Common myeloid progenitor, CD34-positive (primary cell): ENCODE results near the gene ETFB.

Experiments
- CTCF ChIA-PET: fragments of 350-600 bp; sonication (Branson Sonifier 250); formaldehyde crosslinking; loops from one replicate; lab custom pipeline; 2021; ENCODE audit warnings: antibody characterized with exemption; lab: Charles Lee
- POLR2A ChIA-PET: fragments of 350-600 bp; sonication (Branson Sonifier 250); formaldehyde crosslinking; loops from one replicate; lab custom pipeline; 2021; ENCODE audit warnings: antibody characterized with exemption; lab: Charles Lee
- DNase-seq, 3 donors: peaks; one replicate each; pipeline versions ENCODE4 v3.0.0 to v3.0.0-alpha.2; 2013
- H3K27ac ChIP-seq, 2 experiments: 1 replicate in 1 of 2; 2 replicates in 1 of 2; pipeline ENCODE4 v1.7.0; 2013; ENCODE audit warnings: inconsistent platforms in 2 of 2, low read length in 2 of 2, mild to moderate bottlenecking in 2 of 2, low read depth in 1 of 2, moderate library complexity in 1 of 2; ENCODE audit not compliant: severe bottlenecking in 2 of 2, insufficient read depth in 1 of 2, poor library complexity in 1 of 2
- H3K27me3 ChIP-seq, 5 experiments: replicated peaks in 2 of 5; 1 replicate in 3 of 5; 2 replicates in 2 of 5; pipeline versions ENCODE4 v1.6.1 to v1.7.0; 2013; ENCODE audit warnings: low read length in 4 of 5, mild to moderate bottlenecking in 2 of 5, moderate library complexity in 2 of 5, inconsistent platforms in 1 of 5; ENCODE audit not compliant: insufficient read depth in 5 of 5, control insufficient read depth in 4 of 5
- H3K36me3 ChIP-seq, 4 experiments: 1 replicate in 2 of 4; 2 replicates in 2 of 4; pipeline versions ENCODE4 v1.6.1 to v1.7.0; 2013; ENCODE audit warnings: low read length in 3 of 4, control low read depth in 1 of 4, mild to moderate bottlenecking in 1 of 4; ENCODE audit not compliant: control insufficient read depth in 4 of 4, insufficient read depth in 4 of 4
- H3K4me1 ChIP-seq, 4 experiments: 1 replicate in 3 of 4; 2 replicates in 1 of 4; pipeline versions ENCODE4 v1.6.1 to v1.7.1; 2013; ENCODE audit warnings: low read length in 3 of 4, mild to moderate bottlenecking in 3 of 4, control low read depth in 1 of 4, inconsistent platforms in 1 of 4, moderate library complexity in 1 of 4; ENCODE audit not compliant: control insufficient read depth in 4 of 4, insufficient read depth in 4 of 4; ENCODE audit errors: control extremely low read depth in 1 of 4
- H3K4me3 ChIP-seq, 7 experiments: 1 replicate in 4 of 7; 2 replicates in 3 of 7; pipeline versions ENCODE4 v1.5.1 to v1.7.0; 2013; ENCODE audit warnings: mild to moderate bottlenecking in 7 of 7, low read length in 6 of 7, moderate library complexity in 6 of 7, inconsistent platforms in 2 of 7, low read depth in 2 of 7, control low read depth in 1 of 7; ENCODE audit not compliant: insufficient read depth in 4 of 7, control insufficient read depth in 1 of 7; ENCODE audit errors: extremely low read depth in 1 of 7
- H3K9me3 ChIP-seq, 5 experiments: 1 replicate in 4 of 5; 2 replicates in 1 of 5; pipeline versions ENCODE4 v1.6.1 to v1.7.1; 2013; ENCODE audit warnings: low read length in 4 of 5, mild to moderate bottlenecking in 2 of 5, inconsistent platforms in 1 of 5, low read depth in 1 of 5, moderate library complexity in 1 of 5; ENCODE audit not compliant: control insufficient read depth in 4 of 5, insufficient read depth in 2 of 5; ENCODE audit errors: control extremely low read depth in 1 of 5
- WGBS: methylation state at CpG from one replicate; pipeline ENCODE4 v1.1.5; 2013; ENCODE audit not compliant: insufficient coverage; 5-methylcytosine and 5-hydroxymethylcytosine counted together

Gene ETFB

GRCh38 chr19:51377422-51377821, 11.2 kb upstream of the ETFB start:
- POLR2A ChIA-PET: no interaction called here
- CTCF ChIA-PET: interaction anchor here (0.5 to 1.1 kb wide), 3 partner anchors 11 to 61 kb away, joined by 3 to 4 read pairs (median 3); no protein-coding TSS in a partner anchor
- Histone ChIP-seq H3K36me3 (no peaks in the 10 kb centered on the region), H3K27ac (no peak overlapping the region), H3K4me3 (no peak overlapping the region), H3K4me1 (peaks cover 5 to 49% (median 37%) of the 10 kb centered on the region in 4 experiments), H3K9me3 (peaks cover 0 to 4% (median 0%) of the 10 kb centered on the region in 5 experiments), H3K27me3 (no peaks in the 10 kb centered on the region)
- DNase-seq: no peak
- WGBS: 100% methylated on average over 2 of the region's 2 CpGs

- POLR2A ChIA-PET: no interaction called here
- H3K27me3 ChIP-seq: no peaks in the 10 kb centered on the region
- CTCF ChIA-PET: interaction anchor here (1.0 to 1.8 kb wide), 2 partner anchors 12 to 22 kb away, joined by 3 to 6 read pairs; no protein-coding TSS in a partner anchor
- 13% methylated on average over 4 of the region's 11 CpGs for WGBS
- DNase-seq: peak in 2 of 3 donors; percentile 67 to 74
- H3K4me3 ChIP-seq: peak overlapping the region in 3 of 7 experiments; percentile 6 to 32 (median 7)
- H3K9me3 ChIP-seq: no peaks in the 10 kb centered on the region
- peaks cover 6 to 67% (median 53%) of the 10 kb centered on the region in 4 experiments for H3K4me1 ChIP-seq
- H3K27ac ChIP-seq: no peak overlapping the region
- H3K36me3 ChIP-seq: no peaks in the 10 kb centered on the region
Observed at GRCh38 chr19:51375504-51376221, 9.5 kb upstream of the ETFB start.

GRCh38 chr19:51372649-51373504, 6.7 kb upstream of the ETFB start, which contains the start of gene NKG7:
TSS of gene NKG7 (minus strand) at chr19:51372654. CDS start at chr19:51372535, 119 bp downstream.
- peak within 1 kb of the TSS in 6 of 7 experiments; percentile 0 to 68 (median 37) for H3K4me3 ChIP-seq
- POLR2A ChIA-PET: interaction anchor here (0.8 kb wide), 1 partner anchor 36 kb away, joined by 3 read pairs; no protein-coding TSS in a partner anchor
- no peaks in the 10 kb centered on the region for H3K9me3 ChIP-seq
- peak within 1 kb of the TSS; percentile 19 to 52 for H3K27ac ChIP-seq
- DNase-seq: peak; percentile 82 to 96 (median 95)
- no peaks in the 10 kb centered on the region for H3K27me3 ChIP-seq
- 50% methylated on average over 1 of the region's 9 CpGs for WGBS
- H3K36me3 ChIP-seq: no peaks in the 10 kb centered on the region
- CTCF ChIA-PET: interaction anchor here (0.6 to 1.8 kb wide), 5 partner anchors 9 to 276 kb away, joined by 3 to 8 read pairs (median 3); no protein-coding TSS in a partner anchor
- peaks cover 6 to 94% (median 68%) of the 10 kb centered on the region in 4 experiments for H3K4me1 ChIP-seq

- Histone ChIP-seq H3K9me3 (no peaks in the 10 kb centered on the region), H3K4me3 (peak overlapping the region in 6 of 7 experiments; percentile 0 to 68 (median 37)), H3K4me1 (peaks cover 6 to 94% (median 70%) of the 10 kb centered on the region in 4 experiments), H3K27ac (peak overlapping the region; percentile 19 to 39), H3K27me3 (no peaks in the 10 kb centered on the region), H3K36me3 (no peaks in the 10 kb centered on the region)
- WGBS: 90% methylated on average over 13 of the region's 18 CpGs
- DNase-seq: no peak
- POLR2A ChIA-PET: interaction anchor here (0.8 kb wide), 1 partner anchor 36 kb away, joined by 3 read pairs; no protein-coding TSS in a partner anchor
- CTCF ChIA-PET: interaction anchor here (1.0 to 1.8 kb wide), 4 partner anchors 9 to 49 kb away, joined by 3 to 8 read pairs (median 4); no protein-coding TSS in a partner anchor
Observed at GRCh38 chr19:51372021-51372648, 5.9 kb upstream of the ETFB start.

GRCh38 chr19:51371186-51371690, 5.0 kb upstream of the ETFB start:
- WGBS: 81% methylated on average over 7 of the region's 8 CpGs
- Histone ChIP-seq H3K4me1 (peaks cover 4 to 92% (median 68%) of the 10 kb centered on the region in 4 experiments), H3K9me3 (no peaks in the 10 kb centered on the region), H3K36me3 (no peaks in the 10 kb centered on the region), H3K27ac (no peak overlapping the region), H3K27me3 (no peaks in the 10 kb centered on the region), H3K4me3 (peak overlapping the region in 1 of 7 experiments; percentile 68)
- no peak for DNase-seq
- POLR2A ChIA-PET: no interaction called here
- CTCF ChIA-PET: interaction anchor here (1.1 kb wide), 1 partner anchor 31 kb away, joined by 4 read pairs; no protein-coding TSS in a partner anchor

- Histone ChIP-seq H3K27me3 (no peaks in the 10 kb centered on the region), H3K27ac (no peak overlapping the region), H3K36me3 (no peaks in the 10 kb centered on the region), H3K4me1 (peaks cover 3 to 91% (median 66%) of the 10 kb centered on the region in 4 experiments), H3K9me3 (no peaks in the 10 kb centered on the region), H3K4me3 (peak overlapping the region in 1 of 7 experiments; percentile 68)
- ChIA-PET CTCF (interaction anchor here (1.1 kb wide), 1 partner anchor 30 kb away, joined by 4 read pairs; no protein-coding TSS in a partner anchor), POLR2A (no interaction called here)
- 97% methylated on average over 4 of the region's 4 CpGs for WGBS
- no peak for DNase-seq
Observed at GRCh38 chr19:51370230-51370629, 4.0 kb upstream of the ETFB start.
